ENCODE measurements around the gene ATP8A1. TPM values are rescaled to one million over a fixed set of nuclear protein-coding genes. Genes with fewer than 3 reads are reported as not detected.

ATP8A1 gene
- total and polyA plus RNA-seq, 2 of the 8 experiments (the other 6 are each of a cell fraction or from before 2014, with no cell fraction given): 3.7 to 14.9 TPM

DNA sequence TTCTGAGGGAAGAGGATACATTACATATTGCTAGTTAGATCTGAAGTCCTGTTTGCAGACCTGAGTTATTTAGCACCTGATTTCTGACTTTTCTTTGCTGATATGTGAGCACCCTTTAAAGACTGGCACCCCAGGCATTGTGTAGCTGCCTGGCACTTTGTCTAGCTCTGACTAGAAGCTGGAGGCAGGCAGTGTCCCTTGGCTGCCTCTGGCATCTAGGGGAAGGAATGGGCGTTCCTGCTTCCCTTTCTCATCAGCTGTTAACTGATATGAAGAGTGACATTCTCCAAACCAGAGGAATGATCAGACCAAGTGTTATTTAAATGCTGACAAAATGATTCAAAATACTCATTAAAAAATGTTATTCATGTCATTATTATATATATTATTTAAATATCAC, 289.9 kb downstream of the ATP8A1 start:
- Histone ChIP-seq H3K56ac (replicated peaks; ENCODE audit: insufficient read length, low read depth, low read length) (no peak overlapping the region), H2BK5ac (ENCODE audit: low read depth, low read length) (no peak overlapping the region), H3K79me1 (ENCODE audit: low read depth, low read length) (no peaks in the 10 kb centered on the region), H3K4ac (replicated peaks; ENCODE audit: insufficient read length, low read depth, low read length) (no peak overlapping the region), H3K79me2 (ENCODE audit: control insufficient read depth in 1 of 2, insufficient read depth in 2 of 2, low read length in 2 of 2) (no peaks in the 10 kb centered on the region), H3K4me1 (replicated peaks in 1 of 4; ENCODE audit: control insufficient read depth in 3 of 4, insufficient read depth in 4 of 4, low read length in 3 of 4) (no peaks in the 10 kb centered on the region; a peak in 1 of 7 replicates), H3K27me3 (replicated peaks in 1 of 4; ENCODE audit: control insufficient read depth in 3 of 4, extremely low read depth in 1 of 4, insufficient read depth in 3 of 4, low read length in 3 of 4) (peaks cover 0 to 1% (median 0%) of the 10 kb centered on the region in 4 experiments; a peak in 1 of 7 replicates), H3K23me2 (ENCODE audit: low read depth, low read length) (peaks cover 2% of the 10 kb centered on the region; the same call in 1 of the 2 replicates), H2BK15ac (ENCODE audit: low read length) (no peak overlapping the region), H3K9ac (replicated peaks in 1 of 4; ENCODE audit: extremely low read depth in 1 of 4, low read depth in 3 of 4, low read length in 3 of 4) (no peak overlapping the region), H4K5ac (ENCODE audit: insufficient read length, low read depth, low read length) (no peak overlapping the region), H3K27ac (ENCODE audit: low read depth, low read length) (no peak overlapping the region), H4K91ac (replicated peaks; ENCODE audit: insufficient read length, low read length) (no peak overlapping the region), H2AFZ (ENCODE audit: low read length) (no peak overlapping the region; the same call in 1 of the 2 replicates), H3K23ac (ENCODE audit: insufficient read length) (no peak overlapping the region), H3K14ac (ENCODE audit: insufficient read length) (no peak overlapping the region), H3K4me3 (ENCODE audit: extremely low read depth in 1 of 4, insufficient read depth in 2 of 4, low read depth in 3 of 4, low read length in 4 of 4) (no peak overlapping the region), H2BK120ac (replicated peaks; ENCODE audit: low read depth, low read length) (no peak overlapping the region), H2BK20ac (ENCODE audit: low read length) (no peak overlapping the region), H3K18ac (ENCODE audit: extremely low read depth, low read length) (no peak overlapping the region), H3K4me2 (ENCODE audit: insufficient read depth in 1 of 2, low read depth in 2 of 2, low read length in 2 of 2) (no peak overlapping the region), H2AK5ac (ENCODE audit: low read depth, low read length) (no peak overlapping the region), H4K8ac (ENCODE audit: extremely low read depth, insufficient read depth, low read length) (no peak overlapping the region), H2BK12ac (ENCODE audit: low read depth, low read length) (no peak overlapping the region), H4K20me1 (replicated peaks in 1 of 2; ENCODE audit: control insufficient read depth in 1 of 2, insufficient read depth in 2 of 2, low read length in 2 of 2) (no peaks in the 10 kb centered on the region), H3K36me3 (ENCODE audit: control insufficient read depth in 2 of 4, insufficient read depth in 4 of 4, low read length in 3 of 4) (no peaks in the 10 kb centered on the region), H3K9me3 (ENCODE audit: insufficient read depth in 2 of 2, low read depth in 1 of 2, low read length in 1 of 2) (no peaks in the 10 kb centered on the region; a peak in 1 of 4 replicates)
- WGBS, 2 experiments (ENCODE audit: extremely low coverage in 1 of 2, insufficient coverage in 1 of 2, insufficient read length in 1 of 2, insufficient replicate concordance in 2 of 2, low coverage in 1 of 2, low lambda C conversion rate in 2 of 2, missing lambda C conversion rate in 1 of 2): 75% methylated on average over 1 of the region's 1 CpG; no CpG with 5 or more reads in 1 of the 2 experiments
- ChIA-PET CTCF (ENCODE audit: partially characterized antibody) (interaction anchor here (0.6 to 9.8 kb wide), 5 partner anchors 33 to 152 kb away, joined by 3 to 82 read pairs (median 4); no protein-coding TSS in a partner anchor), POLR2A (ENCODE audit: partially characterized antibody) (no interaction called here)
- no peak for FAIRE-seq
- DNase-seq (ENCODE audit: low read depth in 1 of 2, low spot score in 2 of 2): no peak
- TF ChIP-seq MAFK (IDR thresholded peaks at IDR 0.05; ENCODE audit: low read depth, low read length) (no peak), USF2 (IDR thresholded peaks at IDR 0.05; ENCODE audit: low read length) (no peak), KDM1A (IDR thresholded peaks at IDR 0.05; ENCODE audit: borderline replicate concordance, low read length) (no peak), CEBPB (IDR thresholded peaks at IDR 0.05; ENCODE audit: low read depth, low read length) (no peak), POLR2AphosphoS5 (IDR thresholded peaks at IDR 0.05; ENCODE audit: low read depth, low read length) (no peak), SIRT6 (IDR thresholded peaks at IDR 0.05; ENCODE audit: low read length) (no peak), PHF8 (conservative IDR thresholded peaks at IDR 0.05; ENCODE audit: low read depth, low read length) (no peak), BRCA1 (IDR thresholded peaks at IDR 0.05; ENCODE audit: low read depth, low read length) (no peak)
- TF ChIP-seq, protein P1, sequence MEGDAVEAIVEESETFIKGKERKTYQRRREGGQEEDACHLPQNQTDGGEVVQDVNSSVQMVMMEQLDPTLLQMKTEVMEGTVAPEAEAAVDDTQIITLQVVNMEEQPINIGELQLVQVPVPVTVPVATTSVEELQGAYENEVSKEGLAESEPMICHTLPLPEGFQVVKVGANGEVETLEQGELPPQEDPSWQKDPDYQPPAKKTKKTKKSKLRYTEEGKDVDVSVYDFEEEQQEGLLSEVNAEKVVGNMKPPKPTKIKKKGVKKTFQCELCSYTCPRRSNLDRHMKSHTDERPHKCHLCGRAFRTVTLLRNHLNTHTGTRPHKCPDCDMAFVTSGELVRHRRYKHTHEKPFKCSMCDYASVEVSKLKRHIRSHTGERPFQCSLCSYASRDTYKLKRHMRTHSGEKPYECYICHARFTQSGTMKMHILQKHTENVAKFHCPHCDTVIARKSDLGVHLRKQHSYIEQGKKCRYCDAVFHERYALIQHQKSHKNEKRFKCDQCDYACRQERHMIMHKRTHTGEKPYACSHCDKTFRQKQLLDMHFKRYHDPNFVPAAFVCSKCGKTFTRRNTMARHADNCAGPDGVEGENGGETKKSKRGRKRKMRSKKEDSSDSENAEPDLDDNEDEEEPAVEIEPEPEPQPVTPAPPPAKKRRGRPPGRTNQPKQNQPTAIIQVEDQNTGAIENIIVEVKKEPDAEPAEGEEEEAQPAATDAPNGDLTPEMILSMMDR (IDR thresholded peaks at IDR 0.05; ENCODE audit: control extremely low read depth in 1 of 3, insufficient read depth in 1 of 3, low read depth in 1 of 3, low read length in 3 of 3): no peak
